Breast epithelium (tissue), 4 donors: ENCODE results near the gene SEC23IP. TPM values are rescaled to one million over a fixed set of nuclear protein-coding genes. Genes with fewer than 3 reads are reported as not detected.
"Not testable (repeated sequence)": the region's sequence is repeated elsewhere in the genome, so short reads cannot be mapped to it uniquely, and the experiment has no call there.

Source experiments
- DNase-seq, 2 donors: peaks; one replicate each; pipeline ENCODE4 v3.0.0-alpha.2; 2019; ENCODE audit warnings: low spot score in 2 of 2
- H3K27ac ChIP-seq, 2 donors: fragments of 200-600 bp; sonication (generic) in 1 of 2; one replicate each; pipeline ENCODE4 v1.5.1; 2016 to 2019; ENCODE audit warnings: mild to moderate bottlenecking in 1 of 2
- H3K27me3 ChIP-seq, 2 donors: fragments of 200-600 bp; sonication (generic) in 1 of 2; one replicate each; pipeline versions ENCODE4 v1.5.1 to v1.6.0; 2017 to 2019; ENCODE audit warnings: control low read depth in 1 of 2, mild to moderate bottlenecking in 1 of 2
- H3K36me3 ChIP-seq: fragments of 200-600 bp; one replicate; pipeline ENCODE4 v1.5.1; 2019
- H3K4me1 ChIP-seq, 2 donors: fragments of 200-600 bp; sonication (generic); one replicate each; pipeline ENCODE4 v1.5.1; 2016 to 2019; ENCODE audit warnings: control low read depth in 1 of 2
- H3K4me3 ChIP-seq, 3 donors: fragments of 200-600 bp; sonication (generic); 1 replicate in 2 of 3; 2 replicates in 1 of 3; pipeline ENCODE4 v1.5.1; 2016 to 2019; ENCODE audit warnings: mild to moderate bottlenecking in 3 of 3, moderate library complexity in 2 of 3
- H3K9me3 ChIP-seq, 2 donors: fragments of 200-600 bp; sonication (generic) in 1 of 2; one replicate each; pipeline ENCODE4 v1.5.1; 2016 to 2019; ENCODE audit warnings: control low read depth in 1 of 2
- POLR2A ChIP-seq: fragments of 450-650 bp; IDR thresholded peaks from one replicate; pipeline ENCODE4 v1.6.1; 2016; ENCODE audit warnings: antibody characterized with exemption, mild to moderate bottlenecking, moderate library complexity
- POLR2AphosphoS5 ChIP-seq, 3 donors: sonication (generic); formaldehyde crosslinking; IDR thresholded peaks; one replicate each; pipeline ENCODE4 v1.6.1; 2017; ENCODE audit warnings: antibody characterized with exemption in 3 of 3
- intact Hi-C: fragments of 100-400 bp; cut with DNase I; formaldehyde crosslinking; loops from one replicate; pipeline ENCODE4 v1.15.1; 2023; ENCODE audit warnings: low total_unique reads
- total RNA-seq, 3 donors: library from RNA; depleted of rRNA; stranded (reverse); fragments of >200 nt; gene quantifications; one replicate each; pipeline ENCODE4 v1.1.0, GENCODE V29; 2016
- TF ChIP-seq, protein P1 (sequence below), 3 donors: fragments of 450-650 bp; IDR thresholded peaks; one replicate each; pipeline ENCODE4 v1.5.1; 2016 to 2017; ENCODE audit warnings: antibody characterized with exemption in 3 of 3, mild to moderate bottlenecking in 3 of 3, moderate library complexity in 3 of 3

The SEC23IP gene
- total RNA-seq, 3 donors from 2014 or later, result 19.9 to 35.0 (median 25.9) TPM

DNA sequence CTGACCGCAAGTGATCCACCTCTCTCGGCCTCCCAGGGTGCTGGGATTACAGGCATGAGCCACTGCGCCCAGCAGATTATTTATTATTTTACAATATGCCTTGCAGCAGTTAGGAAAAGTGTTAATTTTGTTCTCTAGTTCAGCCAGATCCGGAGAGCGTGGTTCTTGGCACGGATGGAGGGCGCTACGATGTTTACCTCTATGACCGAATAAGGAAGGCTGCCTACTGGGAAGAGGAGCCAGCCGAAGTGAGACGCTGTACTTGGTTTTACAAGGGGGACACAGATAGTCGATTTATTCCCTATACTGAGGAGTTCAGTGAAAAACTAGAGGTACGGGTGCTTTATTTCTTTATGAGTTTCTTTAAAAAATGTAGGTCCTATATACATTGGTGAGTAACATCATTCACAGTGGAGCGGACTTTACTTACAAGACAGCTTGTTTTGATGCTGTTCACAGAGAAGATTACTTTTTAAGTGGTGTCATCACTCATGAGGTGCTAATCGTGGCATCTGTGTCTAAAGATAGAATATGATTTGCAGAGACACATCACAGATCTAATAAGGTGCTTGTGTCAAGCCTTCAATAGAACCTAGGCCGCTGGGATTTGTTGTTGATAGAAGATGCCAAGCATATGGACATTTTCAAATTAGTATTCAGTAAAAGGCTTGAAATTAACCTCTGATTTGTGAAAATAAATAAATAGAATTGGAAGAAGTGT lies 11.6 kb downstream of the SEC23IP start:
- Histone ChIP-seq H3K9me3 (no peaks in the 10 kb centered on the region), H3K27me3 (no peaks in the 10 kb centered on the region), H3K27ac (no peak overlapping the region), H3K36me3 (no peaks in the 10 kb centered on the region), H3K4me1 (no peaks in the 10 kb centered on the region), H3K4me3 (no peak overlapping the region)
- no peak for DNase-seq
- intact Hi-C loops, result no loop called here
- TF ChIP-seq, protein P1, sequence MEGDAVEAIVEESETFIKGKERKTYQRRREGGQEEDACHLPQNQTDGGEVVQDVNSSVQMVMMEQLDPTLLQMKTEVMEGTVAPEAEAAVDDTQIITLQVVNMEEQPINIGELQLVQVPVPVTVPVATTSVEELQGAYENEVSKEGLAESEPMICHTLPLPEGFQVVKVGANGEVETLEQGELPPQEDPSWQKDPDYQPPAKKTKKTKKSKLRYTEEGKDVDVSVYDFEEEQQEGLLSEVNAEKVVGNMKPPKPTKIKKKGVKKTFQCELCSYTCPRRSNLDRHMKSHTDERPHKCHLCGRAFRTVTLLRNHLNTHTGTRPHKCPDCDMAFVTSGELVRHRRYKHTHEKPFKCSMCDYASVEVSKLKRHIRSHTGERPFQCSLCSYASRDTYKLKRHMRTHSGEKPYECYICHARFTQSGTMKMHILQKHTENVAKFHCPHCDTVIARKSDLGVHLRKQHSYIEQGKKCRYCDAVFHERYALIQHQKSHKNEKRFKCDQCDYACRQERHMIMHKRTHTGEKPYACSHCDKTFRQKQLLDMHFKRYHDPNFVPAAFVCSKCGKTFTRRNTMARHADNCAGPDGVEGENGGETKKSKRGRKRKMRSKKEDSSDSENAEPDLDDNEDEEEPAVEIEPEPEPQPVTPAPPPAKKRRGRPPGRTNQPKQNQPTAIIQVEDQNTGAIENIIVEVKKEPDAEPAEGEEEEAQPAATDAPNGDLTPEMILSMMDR (IDR thresholded peaks at IDR 0.05), result no peak

DNA sequence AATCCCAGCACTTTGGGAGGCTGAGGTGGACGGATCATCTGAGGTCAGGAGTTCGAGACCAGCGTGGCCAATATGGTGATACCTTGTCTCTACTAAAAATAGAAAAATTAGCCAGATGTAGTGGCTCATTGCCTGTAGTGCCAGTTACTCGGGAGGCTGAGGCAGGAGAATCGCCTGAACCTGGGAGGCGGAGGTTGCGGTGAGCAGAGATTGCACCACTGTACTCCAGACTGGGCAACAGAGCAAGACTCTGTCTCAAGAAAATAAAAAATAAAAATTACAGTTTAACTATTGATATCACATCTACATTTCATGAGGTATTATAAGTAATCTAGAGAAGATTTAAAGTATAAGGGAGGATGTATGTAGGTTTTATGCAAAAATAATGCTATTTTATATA lies 15.2 kb downstream of the SEC23IP start:
- H3K27me3 ChIP-seq, H3K36me3 ChIP-seq, intact Hi-C loops, H3K4me3 ChIP-seq, H3K27ac ChIP-seq, DNase-seq, H3K4me1 ChIP-seq, H3K9me3 ChIP-seq: not testable (repeated sequence)

DNA sequence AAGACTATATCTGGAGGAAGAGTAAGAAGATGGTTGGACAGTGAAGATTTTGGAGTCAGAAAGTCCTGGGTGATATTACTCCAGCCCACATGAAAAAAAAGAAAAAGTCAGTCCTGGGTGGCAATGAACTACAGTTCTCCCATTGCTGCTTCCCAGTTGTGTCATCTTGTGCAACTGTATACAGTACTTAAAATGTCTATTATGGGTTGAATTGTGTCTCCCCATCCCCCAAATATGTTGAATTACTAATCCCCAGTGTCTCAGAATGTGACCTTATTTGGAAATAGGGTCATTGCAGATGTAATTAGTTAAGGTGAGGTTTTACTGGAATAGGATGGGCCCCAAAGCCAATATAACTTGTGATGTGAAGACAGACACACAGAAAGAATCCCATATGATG lies 15.6 kb downstream of the SEC23IP start:
- intact Hi-C loops, result no loop called here
- no peaks in the 10 kb centered on the region for H3K4me1 ChIP-seq
- H3K36me3 ChIP-seq, result no peaks in the 10 kb centered on the region
- DNase-seq, result no peak
- no peaks in the 10 kb centered on the region for H3K27me3 ChIP-seq
- no peak for TF ChIP-seq POLR2AphosphoS5 (IDR thresholded peaks at IDR 0.05)
- TF ChIP-seq, protein P1 (IDR thresholded peaks at IDR 0.05), result no peak
- no peak for TF ChIP-seq POLR2A
- H3K27ac ChIP-seq, result no peak overlapping the region
- H3K4me3 ChIP-seq, result no peak overlapping the region
- no peaks in the 10 kb centered on the region for H3K9me3 ChIP-seq

DNA sequence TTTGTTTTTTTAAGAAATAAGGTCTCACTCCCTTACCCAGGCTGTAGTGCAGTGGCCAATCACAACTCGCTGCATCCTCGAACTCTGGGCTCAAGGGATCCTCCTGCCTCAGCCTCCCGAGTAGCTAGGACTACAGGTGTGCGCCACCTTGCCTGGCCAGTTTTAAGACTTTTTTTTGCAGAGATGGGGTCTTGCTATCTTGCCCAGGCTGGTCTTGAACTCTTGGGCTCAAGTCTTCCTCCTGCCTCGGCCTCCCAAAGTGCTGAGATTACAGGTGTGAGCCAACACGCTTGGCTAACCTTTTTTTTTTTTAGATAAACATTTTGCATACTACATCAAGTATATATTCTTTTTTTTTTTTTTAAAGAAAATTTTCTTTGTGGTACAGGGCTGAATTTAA lies 18.2 kb downstream of the SEC23IP start:
- TF ChIP-seq POLR2AphosphoS5 (IDR thresholded peaks at IDR 0.05), result no peak
- TF ChIP-seq, protein P1 (IDR thresholded peaks at IDR 0.05), result no peak
- Histone ChIP-seq H3K36me3 (no peaks in the 10 kb centered on the region), H3K9me3 (no peaks in the 10 kb centered on the region), H3K27me3 (no peaks in the 10 kb centered on the region), H3K4me3 (no peak overlapping the region), H3K4me1 (no peaks in the 10 kb centered on the region), H3K27ac (no peak overlapping the region)
- DNase-seq, result no peak
- intact Hi-C loops, result no loop called here

DNA sequence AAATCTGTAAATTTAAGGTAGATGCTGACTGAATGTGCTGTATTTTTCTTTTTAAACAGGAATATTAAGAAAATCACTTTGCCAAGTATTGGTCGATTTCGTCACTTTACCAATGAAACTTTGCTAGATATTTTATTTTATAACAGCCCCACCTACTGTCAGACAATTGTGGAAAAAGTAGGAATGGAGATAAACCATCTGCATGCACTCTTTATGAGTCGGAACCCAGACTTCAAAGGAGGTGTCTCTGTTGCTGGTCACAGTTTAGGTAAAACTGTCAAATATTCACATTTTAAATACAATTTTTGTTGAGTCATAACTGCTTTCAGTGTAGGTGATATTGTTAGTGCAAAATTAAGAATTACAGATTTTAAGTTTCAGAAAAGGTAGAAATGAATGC lies 25.2 kb downstream of the SEC23IP start:
- Histone ChIP-seq H3K36me3 (peaks cover 4% of the 10 kb centered on the region), H3K4me1 (no peaks in the 10 kb centered on the region), H3K27me3 (no peaks in the 10 kb centered on the region), H3K27ac (no peak overlapping the region), H3K4me3 (no peak overlapping the region), H3K9me3 (no peaks in the 10 kb centered on the region)
- DNase-seq, result no peak
- intact Hi-C loops, result no loop called here
- TF ChIP-seq POLR2AphosphoS5 (IDR thresholded peaks at IDR 0.05) (no peak), POLR2A (no peak)
- TF ChIP-seq, protein P1 (IDR thresholded peaks at IDR 0.05), result no peak

DNA sequence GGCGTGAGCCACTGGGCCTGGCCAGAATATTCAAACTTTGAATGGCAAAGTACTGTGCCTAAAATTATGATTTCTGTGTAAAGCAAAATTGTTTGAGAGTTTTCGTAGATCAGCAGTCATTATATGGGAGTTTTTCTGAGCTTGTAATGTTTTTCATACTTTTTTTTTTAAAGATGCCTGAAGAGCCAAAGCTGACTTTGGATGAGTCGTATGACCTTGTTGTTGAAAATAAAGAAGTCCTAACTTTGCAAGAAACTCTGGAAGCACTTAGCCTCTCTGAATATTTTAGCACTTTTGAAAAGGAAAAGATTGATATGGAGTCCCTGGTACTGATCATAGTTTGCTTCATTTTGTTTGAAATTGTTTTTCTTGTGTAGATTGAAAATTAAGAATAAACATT lies 26.7 kb downstream of the SEC23IP start:
- no peaks in the 10 kb centered on the region for H3K4me1 ChIP-seq
- H3K36me3 ChIP-seq, result peaks cover 4% of the 10 kb centered on the region
- intact Hi-C loops, result no loop called here
- H3K4me3 ChIP-seq, result no peak overlapping the region
- no peaks in the 10 kb centered on the region for H3K9me3 ChIP-seq
- TF ChIP-seq POLR2A (no peak), POLR2AphosphoS5 (IDR thresholded peaks at IDR 0.05) (no peak)
- TF ChIP-seq, protein P1 (IDR thresholded peaks at IDR 0.05), result no peak
- no peaks in the 10 kb centered on the region for H3K27me3 ChIP-seq
- no peak for DNase-seq
- H3K27ac ChIP-seq, result no peak overlapping the region
